K562 (cell line): Measurements from ENCODE around the gene IL3RA. TPM values are rescaled to one million over a fixed set of nuclear protein-coding genes. Genes with fewer than 3 reads are reported as not detected.

Experiments used
- CAMTA2 ChIP-seq: fragments of 250-450 bp; sonication (Bioruptor Pico); conservative IDR thresholded peaks from 2 replicates; pipeline ENCODE4 v1.5.1; 2022
- MAZ ChIP-seq, 2 experiments: fragments of 450-650 bp in 1 of 2; sonication (generic) in 1 of 2; formaldehyde crosslinking; IDR thresholded peaks in 1 of 2; conservative IDR thresholded peaks in 1 of 2; 2 replicates each; pipeline versions ENCODE4 v1.4.0 to v1.5.0; 2020; ENCODE audit warnings: mild to moderate bottlenecking in 1 of 2, missing genetic modification reagents in 1 of 2
- RBM25 ChIP-seq: fragments of 200-400 bp; formaldehyde crosslinking; IDR thresholded peaks from 2 replicates; pipeline ENCODE4 v1.6.1; 2018; ENCODE audit warnings: low read length, low read depth, moderate library complexity; ENCODE audit not compliant: severe bottlenecking
- SIN3A ChIP-seq, 2 experiments: fragments of 150-350 bp in 1 of 2; IDR thresholded peaks; 2 replicates each; pipeline ENCODE4 v1.6.1; 2011 to 2016; ENCODE audit warnings: borderline replicate concordance in 2 of 2, low read depth in 2 of 2, low read length in 2 of 2, mild to moderate bottlenecking in 2 of 2, moderate library complexity in 2 of 2; ENCODE audit not compliant: control insufficient read depth in 1 of 2
- ZNF197 ChIP-seq: fragments of 200-800 bp; sonication (Bioruptor generic); IDR thresholded peaks from 2 replicates; pipeline ENCODE4 v1.6.1; 2016; ENCODE audit warnings: low read depth, missing genetic modification characterization, missing compliant biosample characterization
- ZNF780A ChIP-seq: fragments of 250-450 bp; sonication (Bioruptor Pico); IDR thresholded peaks from 2 replicates; pipeline ENCODE4 v1.5.0; 2021; ENCODE audit warnings: mild to moderate bottlenecking
- polyA plus RNA-seq, 8 experiments: library from polyadenylated mRNA; depleted of rRNA in 4 of 8; stranded (reverse) in 5 of 8; unstranded in 3 of 8; fragments of >200 nt; fragmentation: Nextera tagmentation in 2 of 8; fragmentation: Illumina TruSeq in 1 of 8; extraction: Ambion mirVana in 2 of 8; extraction: Trizol in 1 of 8; gene quantifications; 2 replicates each; pipeline versions ENCODE4 v1.2.1 to v1.2.3, GENCODE V29; 2011 to 2014; ENCODE audit warnings: inconsistent platforms in 1 of 8, missing spikeins in 1 of 8
- total RNA-seq, 7 experiments: library from RNA; depleted of rRNA in 6 of 7; stranded (reverse); fragments of >200 nt in 6 of 7; fragmentation: Illumina TruSeq in 2 of 7; extraction: Trizol in 2 of 7; gene quantifications; 2 replicates each; pipeline versions ENCODE4 v1.2.1 to v1.2.3, GENCODE V29; 2011 to 2021; ENCODE audit warnings: low replicate concordance in 1 of 7
- TF ChIP-seq, protein P1 (sequence below): fragments of 450-650 bp; IDR thresholded peaks from 2 replicates; pipeline ENCODE4 v1.7.1; 2018; ENCODE audit warnings: mild to moderate bottlenecking, low read depth; ENCODE audit not compliant: partially characterized antibody

IL3RA gene
- total and polyA plus RNA-seq, 9 of the 15 experiments (the other 6 are each of a cell fraction or from before 2014, with no cell fraction given), result not detected

DNA sequence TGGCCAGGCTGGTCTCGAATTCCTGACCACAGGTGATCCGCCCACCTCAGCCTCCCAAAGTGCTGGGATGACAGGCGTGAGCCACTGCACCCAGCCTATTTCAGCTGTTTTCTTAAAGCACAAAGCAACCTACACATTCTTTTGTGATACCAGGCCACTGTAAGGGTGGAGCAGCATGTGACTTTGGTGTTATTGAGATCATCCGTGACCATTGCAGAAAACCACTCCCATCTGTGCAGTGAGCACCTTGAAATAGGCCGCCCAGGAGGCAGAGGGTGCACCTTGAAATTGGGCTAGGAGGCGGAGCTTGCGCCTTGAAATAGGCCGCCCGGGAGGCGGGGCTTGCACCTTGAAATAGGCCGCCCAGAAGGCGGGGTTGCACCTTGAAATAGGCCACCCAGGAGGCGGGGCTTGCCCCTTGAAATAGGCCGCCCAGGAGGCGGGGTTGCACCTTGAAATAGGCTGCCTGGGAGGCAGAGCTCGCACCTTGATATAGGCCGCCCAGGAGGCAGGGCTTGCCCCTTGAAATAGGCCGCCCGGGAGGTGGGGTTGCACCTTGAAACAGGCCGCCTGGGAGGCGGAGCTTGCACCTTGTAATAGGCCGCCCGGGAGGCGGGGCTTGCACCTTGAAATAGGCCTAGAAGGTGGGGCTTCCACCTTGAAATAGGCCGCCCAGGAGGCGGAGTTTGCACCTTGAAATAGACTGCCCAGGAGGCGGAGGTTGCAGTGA is 64.3 kb downstream of the IL3RA start (continued):
- TF ChIP-seq, protein P1, sequence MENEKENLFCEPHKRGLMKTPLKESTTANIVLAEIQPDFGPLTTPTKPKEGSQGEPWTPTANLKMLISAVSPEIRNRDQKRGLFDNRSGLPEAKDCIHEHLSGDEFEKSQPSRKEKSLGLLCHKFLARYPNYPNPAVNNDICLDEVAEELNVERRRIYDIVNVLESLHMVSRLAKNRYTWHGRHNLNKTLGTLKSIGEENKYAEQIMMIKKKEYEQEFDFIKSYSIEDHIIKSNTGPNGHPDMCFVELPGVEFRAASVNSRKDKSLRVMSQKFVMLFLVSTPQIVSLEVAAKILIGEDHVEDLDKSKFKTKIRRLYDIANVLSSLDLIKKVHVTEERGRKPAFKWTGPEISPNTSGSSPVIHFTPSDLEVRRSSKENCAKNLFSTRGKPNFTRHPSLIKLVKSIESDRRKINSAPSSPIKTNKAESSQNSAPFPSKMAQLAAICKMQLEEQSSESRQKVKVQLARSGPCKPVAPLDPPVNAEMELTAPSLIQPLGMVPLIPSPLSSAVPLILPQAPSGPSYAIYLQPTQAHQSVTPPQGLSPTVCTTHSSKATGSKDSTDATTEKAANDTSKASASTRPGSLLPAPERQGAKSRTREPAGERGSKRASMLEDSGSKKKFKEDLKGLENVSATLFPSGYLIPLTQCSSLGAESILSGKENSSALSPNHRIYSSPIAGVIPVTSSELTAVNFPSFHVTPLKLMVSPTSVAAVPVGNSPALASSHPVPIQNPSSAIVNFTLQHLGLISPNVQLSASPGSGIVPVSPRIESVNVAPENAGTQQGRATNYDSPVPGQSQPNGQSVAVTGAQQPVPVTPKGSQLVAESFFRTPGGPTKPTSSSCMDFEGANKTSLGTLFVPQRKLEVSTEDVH, result no peak
- TF ChIP-seq MAZ (CRISPR knock-in tag; conservative IDR thresholded peaks at IDR 0.05 in 1 of 2, IDR thresholded peaks at IDR 0.05 in 1 of 2) (no peak), SIN3A (IDR thresholded peaks at IDR 0.05; ENCODE audit: borderline replicate concordance in 2 of 2, control insufficient read depth in 1 of 2, low read depth in 2 of 2, low read length in 2 of 2) (no peak), ZNF780A (CRISPR knock-in tag) (no peak), CAMTA2 (CRISPR knock-in tag) (no peak), ZNF197 (no peak), RBM25 (no peak)
